ENCODE data around the gene PRKN. TPM values are rescaled to one million over a fixed set of nuclear protein-coding genes. Genes with fewer than 3 reads are reported as not detected.

PRKN gene
- total RNA-seq, 4 donors from 2014 or later, result 8.4 to 44.8 (median 12.6) TPM

GRCh38 chr6:161701056-161701455 lies 1026.5 kb downstream of the PRKN start:
- no peak for ATAC-seq (ENCODE audit: low FRiP score)
- TF ChIP-seq CTCF (IDR thresholded peaks at IDR 0.05), result no peak

GRCh38 chr6:161696801-161697200 lies 1030.8 kb downstream of the PRKN start:
- ATAC-seq (ENCODE audit: low FRiP score), result no peak
- no peak for TF ChIP-seq CTCF (IDR thresholded peaks at IDR 0.05)
- DNase-seq (ENCODE audit: low spot score), result no peak

More at GRCh38 chr6:161701056-161701455, 1026.5 kb downstream of the PRKN start:
- no peak for DNase-seq (ENCODE audit: low spot score)

GRCh38 chr6:161694995-161695394 lies 1032.6 kb downstream of the PRKN start:
- no peak for TF ChIP-seq CTCF (IDR thresholded peaks at IDR 0.05)
- no peak for ATAC-seq (ENCODE audit: low FRiP score)

GRCh38 chr6:161686655-161687054 lies 1040.9 kb downstream of the PRKN start:
- DNase-seq (ENCODE audit: low spot score), result no peak

More at GRCh38 chr6:161694995-161695394, 1032.6 kb downstream of the PRKN start:
- DNase-seq (ENCODE audit: low spot score), result no peak

GRCh38 chr6:161684731-161685475 lies 1042.7 kb downstream of the PRKN start:
- DNase-seq (ENCODE audit: low spot score), result no peak
- TF ChIP-seq CTCF (IDR thresholded peaks at IDR 0.05), result no peak
- no peak for ATAC-seq (ENCODE audit: low FRiP score)

More at GRCh38 chr6:161686655-161687054, 1040.9 kb downstream of the PRKN start:
- ATAC-seq (ENCODE audit: low FRiP score), result no peak
- no peak for TF ChIP-seq CTCF (IDR thresholded peaks at IDR 0.05)

- no peak for ATAC-seq (ENCODE audit: low FRiP score)
- DNase-seq (ENCODE audit: low spot score), result no peak
- no peak for TF ChIP-seq CTCF (IDR thresholded peaks at IDR 0.05)
Observed at GRCh38 chr6:161683400-161683799, 1044.2 kb downstream of the PRKN start.

- DNase-seq (ENCODE audit: low spot score) (no peak), ATAC-seq (ENCODE audit: low FRiP score) (no peak)
- TF ChIP-seq CTCF (IDR thresholded peaks at IDR 0.05), result no peak
Observed at GRCh38 chr6:161682982-161683381, 1044.6 kb downstream of the PRKN start.

Measured in omental fat pad (tissue), 4 donors.